Ishikawa (cell line): Measurements from ENCODE around the gene CANT1.

Source experiments
- CREB1 ChIP-seq: IDR thresholded peaks from 2 replicates; pipeline ENCODE4 v1.6.1; 2012; ENCODE audit warnings: low read depth
- EGR1 ChIP-seq: IDR thresholded peaks from 2 replicates; pipeline ENCODE4 v1.6.1; 2012
- EP300 ChIP-seq: IDR thresholded peaks from 2 replicates; pipeline ENCODE4 v1.6.1; 2012; ENCODE audit warnings: borderline replicate concordance
- FOXM1 ChIP-seq: IDR thresholded peaks from 2 replicates; pipeline ENCODE4 v1.6.1; 2012; ENCODE audit warnings: low read depth, borderline replicate concordance
- MAX ChIP-seq: IDR thresholded peaks from 2 replicates; pipeline ENCODE4 v1.6.1; 2012
- NFIC ChIP-seq: IDR thresholded peaks from 2 replicates; pipeline ENCODE4 v1.6.1; 2012
- RAD21 ChIP-seq: IDR thresholded peaks from 2 replicates; pipeline ENCODE4 v1.6.1; 2012; ENCODE audit warnings: low read depth
- REST ChIP-seq: IDR thresholded peaks from 2 replicates; pipeline ENCODE4 v1.6.1; 2012; ENCODE audit warnings: low read depth, mild to moderate bottlenecking
- TAF1 ChIP-seq: IDR thresholded peaks from 2 replicates; pipeline ENCODE4 v1.6.1; 2012; ENCODE audit warnings: low read depth, mild to moderate bottlenecking
- TCF12 ChIP-seq: IDR thresholded peaks from 2 replicates; pipeline ENCODE4 v1.6.1; 2012; ENCODE audit warnings: low read depth
- TEAD4 ChIP-seq: IDR thresholded peaks from 2 replicates; pipeline ENCODE4 v1.6.1; 2012
- USF1 ChIP-seq: IDR thresholded peaks from 2 replicates; pipeline ENCODE4 v1.6.1; 2012
- YY1 ChIP-seq: IDR thresholded peaks from 2 replicates; pipeline ENCODE4 v1.6.1; 2012; ENCODE audit warnings: low read depth
- ZBTB7A ChIP-seq: IDR thresholded peaks from 2 replicates; pipeline ENCODE4 v1.6.1; 2012; ENCODE audit warnings: low read depth

The CANT1 gene

GRCh38 chr17:78974635-78975591 is 34.7 kb downstream of the CANT1 start:
- TF ChIP-seq MAX (peak; percentile 54; the same call in 1 of the 2 replicates), YY1 (peak; percentile 76), CREB1 (no peak), TAF1 (peak; percentile 66; the same call in 1 of the 2 replicates), USF1 (0 out of 2 replicates have a peak, but pooled peaks have one; percentile 20), NFIC (no peak), ZBTB7A (no peak), TCF12 (peak; percentile 40; the same call in 1 of the 2 replicates), EGR1 (0 out of 2 replicates have a peak, but pooled peaks have one; percentile 58), TEAD4 (peak; percentile 68), EP300 (peak; percentile 23; the same call in 1 of the 2 replicates)

- TF ChIP-seq EGR1 (no peak), REST (no peak), FOXM1 (no peak), RAD21 (no peak), TAF1 (no peak), TEAD4 (no peak), MAX (no peak)
These were observed 35.6 kb downstream of the CANT1 start for GRCh38 chr17:78973792-78974520.

GRCh38 chr17:78973196-78973595 is 36.4 kb downstream of the CANT1 start:
- TF ChIP-seq ZBTB7A (no peak), EP300 (no peak), RAD21 (no peak), MAX (no peak), TEAD4 (no peak), REST (no peak), FOXM1 (no peak), USF1 (no peak)

GRCh38 chr17:78972507-78973105 is 37.0 kb downstream of the CANT1 start:
- TF ChIP-seq REST (no peak), NFIC (no peak), ZBTB7A (no peak), YY1 (no peak), RAD21 (no peak), CREB1 (no peak)
